BJ (cell line): ENCODE data around the gene WNK1. TPM values are rescaled to one million over a fixed set of nuclear protein-coding genes. Genes with fewer than 3 reads are reported as not detected.

Source experiments
- CTCF ChIA-PET: fragments of 350-600 bp; formaldehyde crosslinking; extraction: SDS; loops from one replicate; lab custom pipeline; 2021; ENCODE audit warnings: antibody characterized with exemption, inconsistent platforms; lab: Yijun Ruan, JAX
- POLR2A ChIA-PET: fragments of 300-600 bp; sonication (Branson Sonifier 250); formaldehyde crosslinking; extraction: SDS; loops from one replicate; lab custom pipeline; 2021; ENCODE audit warnings: antibody characterized with exemption; lab: Charles Lee
- DNase-seq: peaks from one replicate; pipeline ENCODE4 v3.0.0-alpha.2; 2011; ENCODE audit warnings: low read depth
- H3K27me3 ChIP-seq: 2 replicates; pipeline ENCODE4 v1.6.0; 2011; ENCODE audit warnings: low read length; ENCODE audit not compliant: control insufficient read depth, insufficient read depth
- H3K36me3 ChIP-seq: 2 replicates; pipeline ENCODE4 v1.5.1; 2011; ENCODE audit warnings: low read length; ENCODE audit not compliant: control insufficient read depth, insufficient read depth
- H3K4me3 ChIP-seq: 2 replicates; pipeline ENCODE4 v1.5.1; 2011; ENCODE audit warnings: low read depth, mild to moderate bottlenecking, control low read depth, low read length
- CTCF ChIP-seq: IDR thresholded peaks from 2 replicates; pipeline ENCODE4 v1.5.1; 2011; ENCODE audit warnings: low read depth, mild to moderate bottlenecking, control low read depth, inconsistent platforms, low read length, moderate library complexity; ENCODE audit not compliant: insufficient read depth
- polyA plus RNA-seq: library from polyadenylated mRNA; depleted of rRNA; stranded (reverse); fragments of >200 nt; gene quantifications from 2 replicates; pipeline ENCODE4 v1.2.3, GENCODE V29; 2011

WNK1 gene
- polyA plus RNA-seq, 1 experiment = 45.2 TPM

DNA sequence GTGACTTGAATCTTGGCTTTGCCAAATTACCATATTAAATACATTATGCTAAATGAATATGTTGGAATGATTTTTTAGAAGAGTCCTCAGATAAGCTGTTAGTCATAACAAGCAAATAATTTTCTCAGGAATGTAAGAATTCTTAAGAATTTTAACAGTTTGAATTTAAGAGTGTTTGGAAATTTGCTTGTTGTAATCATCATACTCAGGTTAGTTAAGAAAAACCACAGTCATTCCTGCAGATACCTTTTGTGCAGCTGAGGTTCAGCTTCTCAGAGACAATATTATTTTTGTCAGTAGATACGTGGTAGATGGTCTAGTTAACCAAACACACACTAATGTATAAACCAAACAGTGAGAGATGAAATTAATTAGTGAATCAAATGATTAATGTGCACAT is 8.9 kb downstream of the WNK1 start:
- Histone ChIP-seq H3K27me3 (no peaks in the 10 kb centered on the region), H3K36me3 (peaks cover 2% of the 10 kb centered on the region; the same call in 1 of the 2 replicates), H3K4me3 (no peak overlapping the region)
- no peak for DNase-seq
- ChIA-PET CTCF (interaction anchor here (2.5 to 3.0 kb wide), 3 partner anchors 10 to 185 kb away, joined by 10 to 15 read pairs (median 11); partner anchors contain the start of gene WNK1), POLR2A (no interaction called here)
- no peak for TF ChIP-seq CTCF

DNA sequence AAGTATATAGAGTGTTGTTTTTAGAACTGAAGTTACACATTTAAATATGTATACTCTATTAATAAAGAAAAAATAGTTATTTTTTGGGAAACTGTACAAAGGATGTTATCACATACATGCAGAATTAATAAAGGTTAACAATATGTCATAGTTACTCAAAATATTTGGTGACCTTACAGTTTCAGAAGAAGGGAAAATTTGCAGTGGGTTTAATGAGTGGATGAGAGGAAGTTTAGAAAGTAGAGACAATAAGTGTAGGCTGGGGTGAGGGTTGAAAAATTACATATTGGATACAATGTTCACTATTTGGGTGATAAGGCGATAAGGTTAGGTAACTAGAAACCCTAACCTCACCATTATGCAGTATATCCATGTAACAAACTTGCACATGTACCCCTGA is 13.5 kb downstream of the WNK1 start:
- CTCF ChIA-PET = interaction anchor here (0.7 kb wide), 2 partner anchors 16 to 49 kb away, joined by 3 read pairs; no protein-coding TSS in a partner anchor

DNA sequence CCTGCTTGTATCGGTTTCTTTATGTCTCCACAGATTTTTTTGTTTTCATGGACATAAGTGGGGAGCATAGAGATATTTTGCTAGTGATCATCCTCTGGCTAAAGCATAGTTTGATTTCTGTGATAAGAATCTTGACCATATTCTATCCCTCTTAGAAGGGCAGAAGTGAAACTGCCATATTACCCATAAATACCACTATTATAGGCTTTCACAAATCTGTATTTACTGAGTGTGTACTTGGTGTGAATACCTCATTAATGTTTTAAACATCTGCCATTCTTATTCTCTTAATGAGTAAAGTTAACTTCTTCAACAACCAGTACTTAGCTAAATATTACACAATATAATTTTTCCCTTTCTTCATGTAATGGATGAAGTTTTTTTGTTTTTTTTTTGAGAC is 16.1 kb downstream of the WNK1 start:
- Histone ChIP-seq H3K36me3 (no peaks in the 10 kb centered on the region), H3K27me3 (no peaks in the 10 kb centered on the region), H3K4me3 (no peak overlapping the region)
- TF ChIP-seq CTCF = no peak
- CTCF ChIA-PET = no interaction called here
- no peak for DNase-seq
- POLR2A ChIA-PET = no interaction called here

More for the DNA sequence above, 13.5 kb downstream of the WNK1 start:
- H3K4me3 ChIP-seq = no peak overlapping the region
- no peak for TF ChIP-seq CTCF
- H3K27me3 ChIP-seq = no peaks in the 10 kb centered on the region
- POLR2A ChIA-PET = no interaction called here
- H3K36me3 ChIP-seq = peaks cover 2% of the 10 kb centered on the region; the same call in 1 of the 2 replicates
- DNase-seq = no peak

GRCh38 chr12:770479-770878 is 18.1 kb downstream of the WNK1 start:
- POLR2A ChIA-PET = interaction anchor here (0.7 kb wide), 1 partner anchor 10 kb away, joined by 3 read pairs; no protein-coding TSS in a partner anchor
- CTCF ChIA-PET = interaction anchor here (0.8 to 1.1 kb wide), 2 partner anchors 13 to 16 kb away, joined by 3 read pairs; no protein-coding TSS in a partner anchor

More at GRCh38 chr12:770479-770878, 18.1 kb downstream of the WNK1 start:
- no peaks in the 10 kb centered on the region for H3K36me3 ChIP-seq
- TF ChIP-seq CTCF = 0 out of 2 replicates have a peak, but pooled peaks have one; percentile 3
- no peak overlapping the region for H3K4me3 ChIP-seq
- H3K27me3 ChIP-seq = no peaks in the 10 kb centered on the region
- no peak for DNase-seq
